Vagina (tissue), 2 donors: Measurements from ENCODE around the gene CKAP2L.

ENCODE experiments used
- POLR2A ChIP-seq, 2 donors: fragments of 450-650 bp; IDR thresholded peaks; one replicate each; pipeline ENCODE4 v1.6.1; 2017; ENCODE audit warnings: antibody characterized with exemption in 2 of 2, mild to moderate bottlenecking in 2 of 2, moderate library complexity in 2 of 2
- POLR2AphosphoS5 ChIP-seq, 2 donors: sonication (generic); formaldehyde crosslinking; IDR thresholded peaks; one replicate each; pipeline ENCODE4 v1.9.0; 2017; ENCODE audit warnings: antibody characterized with exemption in 2 of 2, mild to moderate bottlenecking in 2 of 2, low read depth in 1 of 2; ENCODE audit not compliant: insufficient read depth in 1 of 2
- TF ChIP-seq, protein P1 (sequence below), 3 experiments: fragments of 450-650 bp in 2 of 3; fragments of 200-600 bp in 1 of 3; sonication (generic) in 1 of 3; IDR thresholded peaks; one replicate each; pipeline ENCODE4 v1.5.1; 2017 to 2019; ENCODE audit warnings: antibody characterized with exemption in 3 of 3, mild to moderate bottlenecking in 2 of 3, moderate library complexity in 2 of 3

DNA sequence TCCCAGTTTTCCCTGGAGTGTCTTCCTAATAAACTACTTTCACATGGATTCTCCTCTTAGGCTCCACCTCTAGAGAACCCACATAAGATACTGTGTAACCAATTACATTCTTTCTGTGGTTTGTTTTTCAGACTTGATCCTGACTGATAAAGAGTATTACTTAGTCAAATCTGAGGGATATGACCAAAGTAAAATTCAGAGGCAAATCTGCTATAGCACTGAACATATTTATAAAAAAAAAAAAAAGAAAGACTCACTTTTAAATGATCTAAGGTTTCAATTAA, 13.9 kb downstream of the CKAP2L start:
- TF ChIP-seq, protein P1, sequence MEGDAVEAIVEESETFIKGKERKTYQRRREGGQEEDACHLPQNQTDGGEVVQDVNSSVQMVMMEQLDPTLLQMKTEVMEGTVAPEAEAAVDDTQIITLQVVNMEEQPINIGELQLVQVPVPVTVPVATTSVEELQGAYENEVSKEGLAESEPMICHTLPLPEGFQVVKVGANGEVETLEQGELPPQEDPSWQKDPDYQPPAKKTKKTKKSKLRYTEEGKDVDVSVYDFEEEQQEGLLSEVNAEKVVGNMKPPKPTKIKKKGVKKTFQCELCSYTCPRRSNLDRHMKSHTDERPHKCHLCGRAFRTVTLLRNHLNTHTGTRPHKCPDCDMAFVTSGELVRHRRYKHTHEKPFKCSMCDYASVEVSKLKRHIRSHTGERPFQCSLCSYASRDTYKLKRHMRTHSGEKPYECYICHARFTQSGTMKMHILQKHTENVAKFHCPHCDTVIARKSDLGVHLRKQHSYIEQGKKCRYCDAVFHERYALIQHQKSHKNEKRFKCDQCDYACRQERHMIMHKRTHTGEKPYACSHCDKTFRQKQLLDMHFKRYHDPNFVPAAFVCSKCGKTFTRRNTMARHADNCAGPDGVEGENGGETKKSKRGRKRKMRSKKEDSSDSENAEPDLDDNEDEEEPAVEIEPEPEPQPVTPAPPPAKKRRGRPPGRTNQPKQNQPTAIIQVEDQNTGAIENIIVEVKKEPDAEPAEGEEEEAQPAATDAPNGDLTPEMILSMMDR (IDR thresholded peaks at IDR 0.05), result no peak
- TF ChIP-seq POLR2AphosphoS5 (IDR thresholded peaks at IDR 0.05; ENCODE audit: insufficient read depth in 1 of 2, low read depth in 1 of 2) (no peak), POLR2A (IDR thresholded peaks at IDR 0.05) (no peak)
